Measurements from ENCODE around the gene ASPN.

- no peak for TF ChIP-seq POLR2AphosphoS5 (IDR thresholded peaks at IDR 0.05)
- no peak for TF ChIP-seq TAF1 (IDR thresholded peaks at IDR 0.05; ENCODE audit: low read depth)
- no peak for TF ChIP-seq MXI1 (conservative IDR thresholded peaks at IDR 0.05; ENCODE audit: poor library complexity, severe bottlenecking)
- TF ChIP-seq CTCF (IDR thresholded peaks at IDR 0.05; ENCODE audit: poor library complexity, severe bottlenecking), result no peak
- TF ChIP-seq EZH2 (IDR thresholded peaks at IDR 0.05; ENCODE audit: borderline replicate concordance, insufficient read depth, low read length, poor library complexity, severe bottlenecking), result no peak
Measured at GRCh38 chr9:92509050-92509449, 26.7 kb upstream of the ASPN start.

Measured in neural cell (in vitro differentiated cells).